GM12891 (cell line): ENCODE measurements around the gene NF1.

Experiments
- PAX5 ChIP-seq: IDR thresholded peaks from 2 replicates; pipeline ENCODE4 v1.6.1; 2011; ENCODE audit warnings: low read length, moderate library complexity, mild to moderate bottlenecking; ENCODE audit not compliant: insufficient read depth, severe bottlenecking
- POLR2A ChIP-seq: IDR thresholded peaks from 2 replicates; pipeline ENCODE4 v1.6.1; 2011; ENCODE audit warnings: low read depth, low read length, control low read depth
- POLR2AphosphoS5 ChIP-seq: IDR thresholded peaks from 2 replicates; pipeline ENCODE4 v1.6.1; 2011; ENCODE audit warnings: low read depth, low read length, control low read depth
- POU2F2 ChIP-seq: IDR thresholded peaks from 2 replicates; pipeline ENCODE4 v1.6.1; 2011; ENCODE audit warnings: low read depth, mild to moderate bottlenecking, control low read depth, low read length, moderate library complexity
- SPI1 ChIP-seq: IDR thresholded peaks from 2 replicates; pipeline ENCODE4 v1.6.1; 2011; ENCODE audit warnings: low read depth, low read length, control low read depth
- TAF1 ChIP-seq: IDR thresholded peaks from 2 replicates; pipeline ENCODE4 v1.6.1; 2011; ENCODE audit warnings: low read depth, low read length, control low read depth

- TF ChIP-seq TAF1: no peak
- no peak for TF ChIP-seq POLR2AphosphoS5
- no peak for TF ChIP-seq SPI1
- TF ChIP-seq POLR2A: no peak
- no peak for TF ChIP-seq PAX5
- no peak for TF ChIP-seq POU2F2
These were observed 284.9 kb downstream of the NF1 start for GRCh38 chr17:31379597-31380205.
